GM19438 (cell line): Measurements from ENCODE around the gene TBC1D20.
"Not testable (repeated sequence)": the region's sequence is repeated elsewhere in the genome, so short reads cannot be mapped to it uniquely, and the experiment has no call there.

Experiments
- ATAC-seq: cut with Tn5 transposase; IDR thresholded peaks from one replicate; pipeline ENCODE4 v1.9.1; 2021; ENCODE audit warnings: low read depth; ENCODE audit not compliant: unreplicated experiment

TBC1D20 gene

DNA sequence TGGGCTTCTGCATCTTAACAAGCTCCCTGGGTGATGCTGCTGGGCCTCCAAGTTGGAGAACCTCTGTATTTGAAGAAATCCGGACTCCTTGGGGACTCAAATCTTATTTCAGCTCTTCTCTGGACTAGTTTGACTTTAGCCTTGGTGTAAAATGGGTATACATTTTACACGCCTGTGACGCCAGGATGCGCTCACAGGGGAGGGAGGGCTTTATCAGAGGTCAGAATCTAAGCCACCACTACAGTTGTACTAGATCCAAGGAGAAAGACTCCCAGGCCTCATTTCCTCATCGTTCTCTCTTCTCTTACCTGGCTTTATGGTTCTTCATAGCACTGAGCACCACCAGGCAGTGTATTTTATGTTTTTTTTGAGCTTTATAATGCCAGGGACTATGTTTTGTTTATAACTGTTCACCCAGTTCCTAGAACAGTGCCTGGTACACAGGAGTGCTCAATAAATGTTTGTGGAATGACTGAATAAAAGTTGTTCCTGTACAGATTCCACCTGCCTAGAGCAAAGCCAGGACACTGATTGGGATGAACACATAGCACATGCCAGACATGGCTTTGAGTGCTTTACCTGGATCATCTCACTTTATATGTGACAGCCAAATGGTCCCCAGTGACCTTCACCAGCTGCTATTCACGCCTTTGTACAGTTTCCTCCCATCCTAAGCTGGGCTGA, 59.3 kb downstream of the TBC1D20 start:
- no peak for ATAC-seq

DNA sequence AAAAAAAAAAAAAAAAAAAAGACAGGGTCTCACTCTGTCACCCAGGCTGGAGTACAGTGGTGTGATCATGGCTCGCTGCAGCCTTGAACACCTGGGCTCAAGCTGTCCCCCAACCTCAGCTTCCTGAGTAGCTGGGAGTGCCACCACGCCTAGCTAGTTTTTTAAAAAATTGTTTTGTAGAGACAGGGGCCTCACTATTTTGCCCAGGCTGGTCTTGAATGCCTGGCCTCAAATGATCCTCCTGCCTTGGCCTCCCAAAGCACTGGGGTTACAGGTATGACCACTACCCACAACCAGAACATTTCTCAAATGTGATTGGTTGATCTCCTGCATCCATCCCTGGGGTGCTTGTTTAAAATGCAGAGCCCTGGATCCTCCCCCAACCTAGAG, 59.8 kb downstream of the TBC1D20 start:
- ATAC-seq = no peak

DNA sequence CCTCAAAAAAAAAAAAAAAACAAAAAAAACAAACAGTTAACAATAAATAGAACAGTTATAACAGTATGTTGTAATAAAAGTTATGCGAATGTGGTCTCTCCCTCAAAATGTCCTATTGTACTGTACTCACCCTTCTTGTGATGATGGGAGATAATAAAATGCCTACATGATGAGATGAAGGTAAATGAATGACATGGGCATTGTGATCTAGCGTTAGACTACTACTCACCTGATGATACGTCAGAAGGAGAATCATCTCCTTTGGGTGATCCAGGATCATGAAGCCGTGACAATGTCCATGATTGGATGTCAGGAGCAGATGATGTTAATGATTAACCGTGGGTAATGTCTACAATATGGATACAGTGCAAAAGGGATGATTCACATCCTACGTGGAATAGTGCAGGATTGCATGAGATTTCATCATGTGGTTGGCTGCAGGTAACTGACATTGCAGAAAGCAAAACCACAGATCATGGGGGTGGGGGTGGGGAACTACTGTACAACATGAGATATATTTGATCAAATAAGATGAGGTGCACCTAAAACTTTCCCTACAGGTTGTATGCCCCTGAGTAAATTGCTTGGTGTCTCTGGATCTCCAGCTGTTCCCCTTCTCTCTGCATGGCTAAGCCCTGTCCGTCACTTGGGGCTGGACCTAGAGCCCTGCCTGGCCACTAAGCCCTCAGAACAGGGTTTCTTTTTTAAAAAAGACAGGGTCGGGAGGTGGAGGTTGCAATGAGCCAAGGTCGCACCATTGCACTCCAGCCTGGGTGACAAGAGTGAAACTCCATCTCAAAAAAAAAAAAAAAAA, 60.4 kb downstream of the TBC1D20 start:
- no peak for ATAC-seq

DNA sequence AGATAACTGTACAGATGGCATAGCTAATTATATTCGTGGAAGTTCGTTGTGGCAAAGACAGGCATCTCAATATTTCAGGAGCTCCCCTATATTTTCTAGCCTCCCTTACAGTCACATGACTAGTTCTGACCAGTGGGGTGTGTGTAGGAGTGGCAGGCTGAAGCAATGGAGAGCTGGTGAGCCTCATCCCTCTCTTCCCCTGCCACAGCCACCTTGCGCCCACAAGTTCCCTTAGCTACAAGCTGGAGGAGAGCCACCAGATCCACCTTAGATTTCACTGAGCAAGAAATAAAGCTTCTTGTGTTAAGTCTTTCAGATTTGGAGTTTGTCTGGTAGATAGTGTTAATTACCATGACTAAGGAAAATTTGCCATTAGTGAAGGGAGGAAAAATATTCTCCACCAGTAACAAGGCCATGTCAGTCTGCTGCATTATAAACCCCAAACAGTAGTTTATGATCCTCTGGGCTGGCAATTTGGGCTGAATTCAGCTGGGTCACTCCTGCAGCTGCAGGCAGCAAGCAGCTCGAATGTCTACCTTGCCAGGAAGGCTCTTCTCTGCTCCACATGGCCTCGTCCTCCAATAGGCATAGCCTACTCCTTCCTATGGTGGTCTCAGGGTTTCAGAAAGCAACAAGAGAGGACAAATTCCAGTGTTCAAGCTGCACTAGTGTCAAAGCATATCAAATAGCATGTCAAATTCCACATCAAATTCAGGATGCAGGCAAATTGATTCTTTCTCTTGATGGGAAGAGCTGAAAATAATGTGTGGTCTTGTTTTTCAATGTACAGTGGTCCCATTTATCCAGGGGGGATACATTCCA, 61.7 kb downstream of the TBC1D20 start:
- ATAC-seq = no peak

DNA sequence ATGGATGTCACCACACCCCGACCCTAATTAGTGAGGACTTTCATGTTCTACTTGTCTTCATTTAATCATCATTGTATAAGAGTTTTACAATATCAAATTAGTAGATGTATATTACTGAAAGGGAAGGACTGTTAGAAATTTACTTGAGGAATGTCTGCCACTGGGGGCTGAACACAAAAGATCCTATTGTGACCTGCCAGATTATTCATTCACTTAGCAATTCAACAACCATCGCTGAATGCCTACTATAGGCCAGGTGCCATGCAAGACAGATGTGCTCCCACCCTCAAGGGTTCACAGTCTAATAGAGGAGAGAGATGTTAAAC, 62.2 kb downstream of the TBC1D20 start:
- ATAC-seq = no peak

DNA sequence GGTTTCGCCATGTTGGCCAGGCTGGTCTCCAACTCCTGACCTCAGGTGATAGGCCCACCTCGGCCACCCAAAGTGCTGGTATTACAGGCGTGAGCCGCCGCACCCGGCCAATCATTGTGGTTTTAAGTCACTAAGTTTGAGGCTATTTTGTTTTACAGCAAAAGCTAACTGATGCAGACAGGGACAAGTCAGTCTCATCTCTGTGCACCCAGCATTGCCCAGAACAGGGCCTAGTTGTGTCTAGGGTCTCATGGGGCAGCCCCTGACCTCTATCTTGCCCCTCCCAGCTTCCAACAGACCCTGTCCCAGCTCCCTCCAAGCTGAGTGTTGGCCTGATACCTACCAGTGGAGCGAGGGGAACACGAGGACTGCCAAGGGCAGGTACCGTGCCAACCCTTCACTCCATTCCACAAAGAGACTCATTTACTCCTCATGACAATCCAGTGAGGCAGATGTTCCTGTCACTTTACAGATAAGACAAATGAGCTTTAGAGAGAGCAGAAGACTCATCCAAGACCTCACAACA, 63.1 kb downstream of the TBC1D20 start:
- no peak for ATAC-seq

- ATAC-seq = no peak
These were observed 64.7 kb downstream of the TBC1D20 start for GRCh38 chr20:397432-398237.

GRCh38 chr20:396619-397431, 65.5 kb downstream of the TBC1D20 start:
- ATAC-seq = no peak

- ATAC-seq = no peak
These were observed 66.1 kb downstream of the TBC1D20 start for GRCh38 chr20:396252-396618.

DNA sequence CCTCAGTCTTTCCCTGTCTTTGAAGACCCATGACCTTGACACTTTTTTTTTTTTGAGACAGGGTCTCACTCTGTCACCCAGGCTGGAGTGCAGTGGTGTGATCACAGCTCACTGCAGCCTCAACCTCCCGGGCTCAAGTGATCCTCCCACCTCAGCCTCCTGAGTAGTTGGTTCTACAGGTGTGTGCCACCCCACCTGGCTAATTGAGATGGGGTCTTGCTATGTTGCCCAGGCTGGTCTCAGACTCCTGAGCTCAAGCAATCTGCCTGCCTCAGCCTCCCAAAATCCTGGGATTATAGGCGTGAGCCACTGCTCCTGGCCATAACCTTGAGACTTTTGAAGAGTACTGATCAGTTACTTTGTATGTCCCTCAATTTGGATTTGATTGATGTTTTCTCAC, 69.0 kb downstream of the TBC1D20 start:
- not testable (repeated sequence) for ATAC-seq

- no peak for ATAC-seq
These were observed 71.2 kb downstream of the TBC1D20 start for GRCh38 chr20:391041-391711.

DNA sequence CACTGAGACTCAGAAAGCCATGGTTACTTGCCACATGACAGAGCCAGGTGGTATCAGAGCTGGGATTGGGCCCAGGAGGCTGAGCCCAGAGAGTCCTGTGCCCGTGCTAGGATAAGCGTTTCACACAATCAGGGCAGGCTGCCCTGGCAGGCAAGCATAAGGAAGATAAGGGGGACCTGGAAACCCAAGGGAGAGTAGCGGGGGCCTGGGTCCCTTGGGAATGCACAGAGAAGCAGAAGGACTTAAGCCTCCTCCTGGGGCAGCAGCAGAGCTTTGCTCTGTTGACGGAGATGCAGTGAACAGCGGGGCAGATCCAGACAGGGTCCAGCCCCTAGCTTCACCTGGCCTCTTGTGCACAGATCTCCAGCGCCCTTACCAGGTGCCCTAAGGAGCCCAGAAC, 73.1 kb downstream of the TBC1D20 start:
- no peak for ATAC-seq

- ATAC-seq = no peak
These were observed 74.0 kb downstream of the TBC1D20 start for GRCh38 chr20:388034-388994.

- ATAC-seq = no peak
These were observed 74.8 kb downstream of the TBC1D20 start for GRCh38 chr20:387520-387919.

GRCh38 chr20:386634-387033, 75.7 kb downstream of the TBC1D20 start:
- ATAC-seq = not testable (repeated sequence)
